Measurements from ENCODE around the gene SLC16A13.
"Not testable (repeated sequence)": the region's sequence is repeated elsewhere in the genome, so short reads cannot be mapped to it uniquely, and the experiment has no call there.

Gene SLC16A13

GRCh38 chr17:7029096-7029495, 6.7 kb upstream of the SLC16A13 start:
- DNase-seq (ENCODE audit: low spot score) = no peak

- DNase-seq (ENCODE audit: low spot score) = no peak
These were observed 6.2 kb upstream of the SLC16A13 start for GRCh38 chr17:7029659-7030058.

GRCh38 chr17:7034955-7035590, 742 bp upstream of the SLC16A13 start:
- no peak for DNase-seq (ENCODE audit: low spot score)

- no peak for DNase-seq (ENCODE audit: low spot score)
These were observed 2.4 kb downstream of the SLC16A13 start for GRCh38 chr17:7038025-7038862.

- DNase-seq (ENCODE audit: low spot score) = no peak
These were observed 4.0 kb downstream of the SLC16A13 start for GRCh38 chr17:7039832-7040231.

GRCh38 chr17:7041607-7042500, 6.0 kb downstream of the SLC16A13 start:
- no peak for DNase-seq (ENCODE audit: low spot score)

- no peak for DNase-seq (ENCODE audit: low spot score)
These were observed 6.8 kb downstream of the SLC16A13 start for GRCh38 chr17:7042501-7043181.

- no peak for DNase-seq (ENCODE audit: low spot score)
These were observed 7.3 kb downstream of the SLC16A13 start for GRCh38 chr17:7043182-7043496.

- DNase-seq (ENCODE audit: low spot score) = no peak
These were observed 7.8 kb downstream of the SLC16A13 start, which contains the start of gene SLC16A11 for GRCh38 chr17:7043497-7044198. Gene SLC16A11 (minus strand): TSS chr17:7044092. CDS start chr17:7043513, 579 bp downstream.

- peak; percentile 79 for DNase-seq (ENCODE audit: low spot score)
These were observed 9.8 kb downstream of the SLC16A13 start for GRCh38 chr17:7045492-7046126.

- peak; percentile 88 for DNase-seq (ENCODE audit: low spot score)
These were observed 10.4 kb downstream of the SLC16A13 start for GRCh38 chr17:7046127-7046724.

- peak; percentile 74 for DNase-seq (ENCODE audit: low spot score)
These were observed 11.0 kb downstream of the SLC16A13 start for GRCh38 chr17:7046725-7047397.

GRCh38 chr17:7047566-7047965, 11.8 kb downstream of the SLC16A13 start:
- DNase-seq (ENCODE audit: low spot score) = no peak

GRCh38 chr17:7048968-7049367, 13.2 kb downstream of the SLC16A13 start:
- no peak for DNase-seq (ENCODE audit: low spot score)

GRCh38 chr17:7050583-7050982, 14.8 kb downstream of the SLC16A13 start:
- DNase-seq (ENCODE audit: low spot score) = not testable (repeated sequence)

- DNase-seq (ENCODE audit: low spot score) = no peak
These were observed 20.6 kb downstream of the SLC16A13 start for GRCh38 chr17:7056386-7056785.

GRCh38 chr17:7058831-7059447, 23.1 kb downstream of the SLC16A13 start:
- DNase-seq (ENCODE audit: low spot score) = no peak

GRCh38 chr17:7060165-7060891, 24.5 kb downstream of the SLC16A13 start:
- peak; percentile 73 for DNase-seq (ENCODE audit: low spot score)

Data from LoVo (cell line).